B cell (primary cell): ENCODE data around the gene TET1. TPM values are rescaled to one million over a fixed set of nuclear protein-coding genes. Genes with fewer than 3 reads are reported as not detected.

Experiments used
- ATAC-seq: fragments of 200-7000 bp; cut with Tn5 transposase; one replicate; pipeline ENCODE4 v1.10.0; 2021; ENCODE audit warnings: low read depth, mild to moderate bottlenecking, moderate number of reproducible peaks, moderate library complexity
- CTCF ChIA-PET: fragments of 350-600 bp; sonication (Branson Sonifier 250); formaldehyde crosslinking; loops from one replicate; lab custom pipeline; 2021; ENCODE audit warnings: antibody characterized with exemption, inconsistent platforms; lab: Charles Lee
- POLR2A ChIA-PET: fragments of 350-600 bp; sonication (Branson Sonifier 250); formaldehyde crosslinking; loops from one replicate; lab custom pipeline; 2021; ENCODE audit warnings: antibody characterized with exemption; lab: Charles Lee
- DNase-seq: peaks from one replicate; pipeline ENCODE4 v3.0.0; 2013
- H2AFZ ChIP-seq: 2 replicates; pipeline ENCODE4 v1.6.1; 2012; ENCODE audit warnings: mild to moderate bottlenecking, low read depth, low read length; ENCODE audit not compliant: insufficient read depth, poor library complexity, severe bottlenecking
- H3K27ac ChIP-seq, 2 donors: 1 replicate in 1 of 2; 2 replicates in 1 of 2; pipeline ENCODE4 v1.5.1; 2012 to 2013; ENCODE audit warnings: low read length in 2 of 2, mild to moderate bottlenecking in 2 of 2, moderate library complexity in 1 of 2
- H3K27me3 ChIP-seq, 4 experiments: fragments of 200-600 bp in 1 of 4; sonication (generic) in 1 of 4; replicated peaks in 1 of 4; 1 replicate in 2 of 4; 2 replicates in 2 of 4; pipeline versions ENCODE4 v1.6.1 to v1.7.0; 2013 to 2016; ENCODE audit warnings: low read length in 3 of 4, mild to moderate bottlenecking in 2 of 4, mixed read lengths in 1 of 4, moderate library complexity in 1 of 4; ENCODE audit not compliant: insufficient read depth in 4 of 4, control insufficient read depth in 3 of 4; ENCODE audit errors: control extremely low read depth in 1 of 4
- H3K36me3 ChIP-seq, 2 experiments: replicated peaks in 1 of 2; 1 replicate in 1 of 2; 2 replicates in 1 of 2; pipeline versions ENCODE4 v1.6.1 to v1.7.1; 2013; ENCODE audit warnings: low read length in 1 of 2; ENCODE audit not compliant: insufficient read depth in 2 of 2, control insufficient read depth in 1 of 2; ENCODE audit errors: control extremely low read depth in 1 of 2, extremely low read depth in 1 of 2
- H3K4me1 ChIP-seq, 2 donors: fragments of 200-600 bp in 1 of 2; sonication (generic) in 1 of 2; 1 replicate in 1 of 2; 2 replicates in 1 of 2; pipeline versions ENCODE4 v1.5.1 to v1.6.1; 2013 to 2017; ENCODE audit warnings: low read length in 2 of 2; ENCODE audit not compliant: control insufficient read depth in 2 of 2, insufficient read depth in 2 of 2
- H3K4me2 ChIP-seq: replicated peaks from 2 replicates; pipeline ENCODE3; 2012; ENCODE audit warnings: mild to moderate bottlenecking, low read depth, low read length; ENCODE audit not compliant: poor library complexity, severe bottlenecking
- H3K4me3 ChIP-seq, 5 experiments: fragments of 200-600 bp in 1 of 5; sonication (generic) in 1 of 5; 1 replicate in 3 of 5; 2 replicates in 2 of 5; pipeline versions ENCODE4 v1.5.1 to v1.7.0; 2011 to 2016; ENCODE audit warnings: low read length in 4 of 5, mild to moderate bottlenecking in 4 of 5, low read depth in 2 of 5, control low read depth in 1 of 5, moderate library complexity in 1 of 5; ENCODE audit not compliant: insufficient read depth in 1 of 5; ENCODE audit errors: control extremely low read depth in 1 of 5, extremely low read depth in 1 of 5
- H3K79me2 ChIP-seq: fragments of 200-600 bp; sonication (generic); one replicate; pipeline ENCODE4 v1.6.0; 2016; ENCODE audit warnings: low read length; ENCODE audit not compliant: control insufficient read depth, insufficient read depth
- H3K9ac ChIP-seq: fragments of 200-600 bp; sonication (generic); 2 replicates; pipeline ENCODE4 v1.6.1; 2017; ENCODE audit warnings: mild to moderate bottlenecking, low read length, moderate library complexity
- H3K9me3 ChIP-seq, 3 donors: one replicate each; pipeline versions ENCODE4 v1.6.1 to v1.7.1; 2013; ENCODE audit warnings: low read length in 2 of 3; ENCODE audit not compliant: control insufficient read depth in 2 of 3, insufficient read depth in 1 of 3; ENCODE audit errors: control extremely low read depth in 1 of 3
- H4K20me1 ChIP-seq: 2 replicates; pipeline ENCODE4 v1.6.0; 2012; ENCODE audit warnings: mild to moderate bottlenecking, low read length; ENCODE audit not compliant: insufficient read depth, control insufficient read depth, poor library complexity, severe bottlenecking
- H3K27ac Mint-ChIP-seq: one replicate; pipeline ENCODE4 v1.8.0; 2021; ENCODE audit warnings: mixed read lengths
- H3K27me3 Mint-ChIP-seq: one replicate; pipeline ENCODE4 v1.8.0; 2021; ENCODE audit warnings: mixed read lengths
- H3K4me1 Mint-ChIP-seq: one replicate; pipeline ENCODE4 v1.8.0; 2021; ENCODE audit warnings: mixed read lengths
- H3K4me3 Mint-ChIP-seq: one replicate; pipeline ENCODE4 v1.8.0; 2021; ENCODE audit warnings: mixed read lengths
- H3K9me3 Mint-ChIP-seq: one replicate; pipeline ENCODE4 v1.8.0; 2022; ENCODE audit warnings: mixed read lengths; ENCODE audit not compliant: insufficient read depth
- EZH2 ChIP-seq: IDR thresholded peaks from 2 replicates; pipeline ENCODE4 v1.6.1; 2012; ENCODE audit warnings: borderline replicate concordance, low read depth, mild to moderate bottlenecking, moderate library complexity, low read length; ENCODE audit not compliant: insufficient read depth, poor library complexity, severe bottlenecking
- WGBS: methylation state at CpG from one replicate; pipeline ENCODE4 v1.1.5; 2013; ENCODE audit warnings: missing lambda C conversion rate; ENCODE audit not compliant: insufficient coverage; 5-methylcytosine and 5-hydroxymethylcytosine counted together
- intact Hi-C: fragments of 100-400 bp; cut with micrococcal nuclease; formaldehyde crosslinking; loops from one replicate; pipeline ENCODE4 v1.10.0; 2022
- polyA plus RNA-seq: library from polyadenylated mRNA; depleted of rRNA; stranded (reverse); fragments of >200 nt; gene quantifications from 2 replicates; pipeline ENCODE4 v1.2.3, GENCODE V29; 2012
- total RNA-seq, 2 donors: library from RNA; stranded (reverse); fragments of 120-200 nt in 1 of 2; gene quantifications; 1 replicate in 1 of 2; 2 replicates in 1 of 2; pipeline versions ENCODE4 v1.2.3 to v1.2.4, GENCODE V29; 2013 to 2022
- TF ChIP-seq, protein P1 (sequence below): fragments of 200-600 bp; IDR thresholded peaks from one replicate; pipeline ENCODE4 v1.8.0; 2022; ENCODE audit warnings: antibody characterized with exemption, mild to moderate bottlenecking

TET1 gene
- total and polyA plus RNA-seq, 2 donors (not counting 1 experiment from before 2014, with no cell fraction given): 0.30 to 1.4 TPM

- no peaks in the 10 kb centered on the region for H3K4me1 Mint-ChIP-seq
- ChIA-PET CTCF (no interaction called here), POLR2A (no interaction called here)
- no peak overlapping the region for H3K4me3 Mint-ChIP-seq
- no peak overlapping the region for H3K4me3 ChIP-seq
- no peaks in the 10 kb centered on the region for H4K20me1 ChIP-seq
- DNase-seq (no peak), ATAC-seq (no peak)
- H3K9ac ChIP-seq: no peak overlapping the region
- H3K27me3 Mint-ChIP-seq: no peaks in the 10 kb centered on the region
- TF ChIP-seq, protein P1, sequence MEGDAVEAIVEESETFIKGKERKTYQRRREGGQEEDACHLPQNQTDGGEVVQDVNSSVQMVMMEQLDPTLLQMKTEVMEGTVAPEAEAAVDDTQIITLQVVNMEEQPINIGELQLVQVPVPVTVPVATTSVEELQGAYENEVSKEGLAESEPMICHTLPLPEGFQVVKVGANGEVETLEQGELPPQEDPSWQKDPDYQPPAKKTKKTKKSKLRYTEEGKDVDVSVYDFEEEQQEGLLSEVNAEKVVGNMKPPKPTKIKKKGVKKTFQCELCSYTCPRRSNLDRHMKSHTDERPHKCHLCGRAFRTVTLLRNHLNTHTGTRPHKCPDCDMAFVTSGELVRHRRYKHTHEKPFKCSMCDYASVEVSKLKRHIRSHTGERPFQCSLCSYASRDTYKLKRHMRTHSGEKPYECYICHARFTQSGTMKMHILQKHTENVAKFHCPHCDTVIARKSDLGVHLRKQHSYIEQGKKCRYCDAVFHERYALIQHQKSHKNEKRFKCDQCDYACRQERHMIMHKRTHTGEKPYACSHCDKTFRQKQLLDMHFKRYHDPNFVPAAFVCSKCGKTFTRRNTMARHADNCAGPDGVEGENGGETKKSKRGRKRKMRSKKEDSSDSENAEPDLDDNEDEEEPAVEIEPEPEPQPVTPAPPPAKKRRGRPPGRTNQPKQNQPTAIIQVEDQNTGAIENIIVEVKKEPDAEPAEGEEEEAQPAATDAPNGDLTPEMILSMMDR: no peak
- no peak for TF ChIP-seq EZH2
- no peak overlapping the region for H2AFZ ChIP-seq
- H3K36me3 ChIP-seq: peaks cover 1 to 3% of the 10 kb centered on the region in 2 experiments
- H3K9me3 Mint-ChIP-seq: no peaks in the 10 kb centered on the region
- H3K27ac Mint-ChIP-seq: no peak overlapping the region
- no peak overlapping the region for H3K4me2 ChIP-seq
- H3K27ac ChIP-seq: no peak overlapping the region
- H3K4me1 ChIP-seq: no peaks in the 10 kb centered on the region
- H3K9me3 ChIP-seq: no peaks in the 10 kb centered on the region
- WGBS: no CpG with 5 or more reads among the region's 2 CpGs
- intact Hi-C loops: no loop called here
- no peaks in the 10 kb centered on the region for H3K79me2 ChIP-seq
- H3K27me3 ChIP-seq: no peaks in the 10 kb centered on the region
Measured at GRCh38 chr10:68665841-68666240, 105.7 kb downstream of the TET1 start.

- H3K4me3 ChIP-seq: no peak overlapping the region
- ChIA-PET POLR2A (no interaction called here), CTCF (no interaction called here)
- H3K36me3 ChIP-seq: peaks cover 3% of the 10 kb centered on the region in 2 experiments
- no CpG with 5 or more reads among the region's 5 CpGs for WGBS
- H3K4me2 ChIP-seq: no peak overlapping the region
- no peak for ATAC-seq
- no peaks in the 10 kb centered on the region for H3K27me3 ChIP-seq
- Mint-ChIP-seq H3K9me3 (no peaks in the 10 kb centered on the region), H3K27me3 (no peaks in the 10 kb centered on the region), H3K27ac (no peak overlapping the region), H3K4me3 (no peak overlapping the region), H3K4me1 (no peaks in the 10 kb centered on the region)
- no peaks in the 10 kb centered on the region for H4K20me1 ChIP-seq
- H3K9me3 ChIP-seq: no peaks in the 10 kb centered on the region
- no peak overlapping the region for H2AFZ ChIP-seq
- no peak overlapping the region for H3K27ac ChIP-seq
- no peak overlapping the region for H3K9ac ChIP-seq
- TF ChIP-seq EZH2: no peak
- TF ChIP-seq, protein P1: no peak
- intact Hi-C loops: no loop called here
- no peaks in the 10 kb centered on the region for H3K4me1 ChIP-seq
- no peaks in the 10 kb centered on the region for H3K79me2 ChIP-seq
- no peak for DNase-seq
Measured at GRCh38 chr10:68666280-68666760, 106.2 kb downstream of the TET1 start.
